OCI-LY1 (cell line): ENCODE results near the gene SMIM10L1.

ENCODE experiments used
- EZH2 ChIP-seq: fragments of 200-600 bp; sonication (generic), shearing (Covaris generic); IDR thresholded peaks from 2 replicates; pipeline ENCODE4 v1.8.0; 2017; ENCODE audit warnings: borderline replicate concordance, mixed run types, mild to moderate bottlenecking, antibody characterized with exemption, low read length, moderate library complexity, mixed read lengths
- TF ChIP-seq, protein P1 (sequence below): fragments of 200-600 bp; sonication (generic), shearing (Covaris generic); IDR thresholded peaks from 2 replicates; pipeline ENCODE4 v1.5.1; 2017; ENCODE audit warnings: mild to moderate bottlenecking, antibody characterized with exemption, low read length, moderate library complexity, mixed read lengths

DNA sequence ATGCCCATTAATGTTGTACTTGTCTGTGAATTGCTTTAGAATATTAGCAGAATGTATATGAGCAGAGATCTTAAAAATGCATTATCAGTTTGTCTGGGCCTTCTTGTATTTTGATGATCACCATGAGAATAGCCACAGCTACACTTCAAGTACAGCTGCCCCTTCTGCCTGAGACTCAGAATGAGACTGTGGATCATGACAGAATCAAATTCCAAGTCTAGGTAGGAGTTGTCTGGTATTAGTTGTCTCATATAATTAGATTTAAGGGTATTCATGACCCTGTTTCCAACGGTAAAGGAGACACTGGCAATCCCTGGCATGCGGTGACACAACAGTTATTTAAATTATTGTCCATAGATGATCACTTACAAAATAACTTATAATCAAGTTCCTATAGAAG, 18.3 kb upstream of the SMIM10L1 start:
- TF ChIP-seq, protein P1, sequence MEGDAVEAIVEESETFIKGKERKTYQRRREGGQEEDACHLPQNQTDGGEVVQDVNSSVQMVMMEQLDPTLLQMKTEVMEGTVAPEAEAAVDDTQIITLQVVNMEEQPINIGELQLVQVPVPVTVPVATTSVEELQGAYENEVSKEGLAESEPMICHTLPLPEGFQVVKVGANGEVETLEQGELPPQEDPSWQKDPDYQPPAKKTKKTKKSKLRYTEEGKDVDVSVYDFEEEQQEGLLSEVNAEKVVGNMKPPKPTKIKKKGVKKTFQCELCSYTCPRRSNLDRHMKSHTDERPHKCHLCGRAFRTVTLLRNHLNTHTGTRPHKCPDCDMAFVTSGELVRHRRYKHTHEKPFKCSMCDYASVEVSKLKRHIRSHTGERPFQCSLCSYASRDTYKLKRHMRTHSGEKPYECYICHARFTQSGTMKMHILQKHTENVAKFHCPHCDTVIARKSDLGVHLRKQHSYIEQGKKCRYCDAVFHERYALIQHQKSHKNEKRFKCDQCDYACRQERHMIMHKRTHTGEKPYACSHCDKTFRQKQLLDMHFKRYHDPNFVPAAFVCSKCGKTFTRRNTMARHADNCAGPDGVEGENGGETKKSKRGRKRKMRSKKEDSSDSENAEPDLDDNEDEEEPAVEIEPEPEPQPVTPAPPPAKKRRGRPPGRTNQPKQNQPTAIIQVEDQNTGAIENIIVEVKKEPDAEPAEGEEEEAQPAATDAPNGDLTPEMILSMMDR, result no peak
- TF ChIP-seq EZH2, result no peak
